Keratinocyte (primary cell): ENCODE measurements around the gene PAFAH2. TPM values are rescaled to one million over a fixed set of nuclear protein-coding genes. Genes with fewer than 3 reads are reported as not detected.

Source experiments
- DNase-seq: peaks from one replicate; pipeline ENCODE4 v3.0.0-alpha.2; 2011; ENCODE audit warnings: low read depth, missing footprints, low spot score
- FAIRE-seq: peaks from 2 replicates; lab custom pipeline; 2011; peaks lifted over from hg19 to GRCh38; lab: Jason Lieb, UNC
- H2AFZ ChIP-seq: 2 replicates; pipeline ENCODE4 v1.6.0; 2012; ENCODE audit warnings: low read length, control low read depth, inconsistent platforms; ENCODE audit not compliant: control insufficient read depth
- H3K27ac ChIP-seq: 2 replicates; pipeline ENCODE4 v1.5.1; 2011; ENCODE audit warnings: low read length; ENCODE audit not compliant: control insufficient read depth, insufficient read depth
- H3K27me3 ChIP-seq: 3 replicates; pipeline ENCODE4 v1.6.0; 2011; ENCODE audit warnings: low read length; ENCODE audit not compliant: control insufficient read depth, insufficient read depth; ENCODE audit errors: extremely low read depth
- H3K36me3 ChIP-seq, 2 experiments: 2 replicates in 1 of 2; 3 replicates in 1 of 2; pipeline ENCODE4 v1.5.1; 2011; ENCODE audit warnings: low read length in 2 of 2, mild to moderate bottlenecking in 1 of 2; ENCODE audit not compliant: control insufficient read depth in 2 of 2, insufficient read depth in 2 of 2; ENCODE audit errors: extremely low read depth in 1 of 2
- H3K4me1 ChIP-seq: 3 replicates; pipeline ENCODE4 v1.5.1; 2011; ENCODE audit warnings: low read length; ENCODE audit not compliant: control insufficient read depth, insufficient read depth; ENCODE audit errors: extremely low read depth
- H3K4me2 ChIP-seq: 3 replicates; pipeline ENCODE4 v1.6.0; 2011; ENCODE audit warnings: low read depth, low read length; ENCODE audit not compliant: control insufficient read depth, insufficient read depth; ENCODE audit errors: extremely low read depth
- H3K4me3 ChIP-seq, 3 experiments: fragments of 200-600 bp in 1 of 3; sonication (generic) in 1 of 3; 2 replicates in 2 of 3; 3 replicates in 1 of 3; pipeline ENCODE4 v1.5.1; 2011 to 2016; ENCODE audit warnings: low read length in 3 of 3, mild to moderate bottlenecking in 3 of 3, control low read depth in 2 of 3, inconsistent platforms in 1 of 3, low read depth in 1 of 3, mixed read lengths in 1 of 3, mixed run types in 1 of 3, moderate library complexity in 1 of 3; ENCODE audit not compliant: control insufficient read depth in 2 of 3, insufficient read depth in 2 of 3; ENCODE audit errors: extremely low read depth in 1 of 3
- H3K79me2 ChIP-seq: 2 replicates; pipeline ENCODE4 v1.6.0; 2012; ENCODE audit warnings: low read length; ENCODE audit not compliant: control insufficient read depth, insufficient read depth
- H3K9ac ChIP-seq: 3 replicates; pipeline ENCODE4 v1.6.0; 2011; ENCODE audit warnings: low read length; ENCODE audit not compliant: control insufficient read depth, insufficient read depth; ENCODE audit errors: extremely low read depth
- H3K9me1 ChIP-seq: 3 replicates; pipeline ENCODE4 v1.6.0; 2011; ENCODE audit warnings: low read length; ENCODE audit not compliant: control insufficient read depth, insufficient read depth; ENCODE audit errors: extremely low read depth
- H3K9me3 ChIP-seq: 2 replicates; pipeline ENCODE4 v1.5.1; 2012; ENCODE audit warnings: low read depth, low read length; ENCODE audit not compliant: control insufficient read depth
- H4K20me1 ChIP-seq: 3 replicates; pipeline ENCODE4 v1.6.0; 2011; ENCODE audit warnings: low read length; ENCODE audit not compliant: control insufficient read depth, insufficient read depth; ENCODE audit errors: extremely low read depth
- EZH2 ChIP-seq: IDR thresholded peaks from one replicate; pipeline ENCODE4 v1.6.1; 2012; ENCODE audit warnings: inconsistent platforms, mild to moderate bottlenecking, low read length, moderate library complexity
- dilution Hi-C: fragments of 300-500 bp; cut with MboI; formaldehyde crosslinking; loops from one replicate; pipeline ENCODE4 v1.7.0; 2020; ENCODE audit warnings: low sequenced_read_pairs; ENCODE audit not compliant: extremely low pct_ligation_motif_present
- polyA plus RNA-seq, 5 experiments: library from polyadenylated mRNA; depleted of rRNA in 3 of 5; stranded (reverse) in 3 of 5; stranded (forward) in 1 of 5; unstranded in 1 of 5; fragments of >200 nt; gene quantifications; 1 replicate in 1 of 5; 2 replicates in 3 of 5; 3 replicates in 1 of 5; pipeline versions ENCODE4 v1.2.1 to v1.2.3, GENCODE V29; 2011 to 2012; ENCODE audit warnings: missing spikeins in 2 of 5, low read depth in 1 of 5, low replicate concordance in 1 of 5
- TF ChIP-seq, protein P1 (sequence below), 3 experiments: IDR thresholded peaks in 1 of 3; conservative IDR thresholded peaks in 1 of 3; optimal IDR thresholded peaks in 1 of 3; 2 replicates in 2 of 3; 3 replicates in 1 of 3; pipeline versions ENCODE3 to v1.5.1; 2011; ENCODE audit warnings: low read length in 3 of 3, mild to moderate bottlenecking in 3 of 3, moderate library complexity in 2 of 3, control low read depth in 1 of 3, inconsistent platforms in 1 of 3; ENCODE audit not compliant: insufficient read depth in 2 of 3; ENCODE audit errors: extremely low read depth in 1 of 3

The PAFAH2 gene
- polyA plus RNA-seq, 1 donor (not counting 4 experiments of a cell fraction or from before 2014, with no cell fraction given) = 15.5 TPM

GRCh38 chr1:25985171-25985570 lies 12.7 kb downstream of the PAFAH2 start:
- H3K9me1 ChIP-seq = no peaks in the 10 kb centered on the region
- no peak overlapping the region for H3K4me3 ChIP-seq
- H3K4me2 ChIP-seq = no peak overlapping the region
- dilution Hi-C loops = loop anchor here (25.0 kb wide), 1 partner anchor 98 kb away; the partner anchor contains the start of gene PAQR7
- no peaks in the 10 kb centered on the region for H3K9me3 ChIP-seq
- H3K79me2 ChIP-seq = no peaks in the 10 kb centered on the region
- FAIRE-seq (no peak), DNase-seq (no peak)
- H3K4me1 ChIP-seq = no peaks in the 10 kb centered on the region
- H4K20me1 ChIP-seq = no peaks in the 10 kb centered on the region
- no peaks in the 10 kb centered on the region for H3K27me3 ChIP-seq
- H3K9ac ChIP-seq = no peak overlapping the region
- TF ChIP-seq, protein P1, sequence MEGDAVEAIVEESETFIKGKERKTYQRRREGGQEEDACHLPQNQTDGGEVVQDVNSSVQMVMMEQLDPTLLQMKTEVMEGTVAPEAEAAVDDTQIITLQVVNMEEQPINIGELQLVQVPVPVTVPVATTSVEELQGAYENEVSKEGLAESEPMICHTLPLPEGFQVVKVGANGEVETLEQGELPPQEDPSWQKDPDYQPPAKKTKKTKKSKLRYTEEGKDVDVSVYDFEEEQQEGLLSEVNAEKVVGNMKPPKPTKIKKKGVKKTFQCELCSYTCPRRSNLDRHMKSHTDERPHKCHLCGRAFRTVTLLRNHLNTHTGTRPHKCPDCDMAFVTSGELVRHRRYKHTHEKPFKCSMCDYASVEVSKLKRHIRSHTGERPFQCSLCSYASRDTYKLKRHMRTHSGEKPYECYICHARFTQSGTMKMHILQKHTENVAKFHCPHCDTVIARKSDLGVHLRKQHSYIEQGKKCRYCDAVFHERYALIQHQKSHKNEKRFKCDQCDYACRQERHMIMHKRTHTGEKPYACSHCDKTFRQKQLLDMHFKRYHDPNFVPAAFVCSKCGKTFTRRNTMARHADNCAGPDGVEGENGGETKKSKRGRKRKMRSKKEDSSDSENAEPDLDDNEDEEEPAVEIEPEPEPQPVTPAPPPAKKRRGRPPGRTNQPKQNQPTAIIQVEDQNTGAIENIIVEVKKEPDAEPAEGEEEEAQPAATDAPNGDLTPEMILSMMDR (optimal IDR thresholded peaks at IDR 0.05 in 1 of 3, IDR thresholded peaks at IDR 0.05 in 1 of 3, conservative IDR thresholded peaks at IDR 0.05 in 1 of 3; ENCODE audit: extremely low read depth in 1 of 3, insufficient read depth in 2 of 3, low read length in 3 of 3) = no peak
- TF ChIP-seq EZH2 = no peak
- peaks cover 5 to 29% of the 10 kb centered on the region in 2 experiments for H3K36me3 ChIP-seq
- H2AFZ ChIP-seq = no peak overlapping the region
- no peak overlapping the region for H3K27ac ChIP-seq

GRCh38 chr1:25979210-25979609 lies 18.7 kb downstream of the PAFAH2 start:
- no peaks in the 10 kb centered on the region for H3K9me3 ChIP-seq

More at GRCh38 chr1:25979210-25979609, 18.7 kb downstream of the PAFAH2 start:
- Histone ChIP-seq H3K27ac (no peak overlapping the region), H3K4me1 (no peaks in the 10 kb centered on the region), H3K9ac (no peak overlapping the region), H3K9me1 (no peaks in the 10 kb centered on the region), H4K20me1 (no peaks in the 10 kb centered on the region), H3K79me2 (no peaks in the 10 kb centered on the region), H3K27me3 (no peaks in the 10 kb centered on the region), H3K4me3 (no peak overlapping the region), H2AFZ (no peak overlapping the region), H3K36me3 (peaks cover 9 to 22% of the 10 kb centered on the region in 2 experiments), H3K4me2 (no peak overlapping the region)
- FAIRE-seq = no peak
- no peak for DNase-seq
- dilution Hi-C loops = loop anchor here (25.0 kb wide), 1 partner anchor 92 kb away; the partner anchor contains the start of gene PAQR7
- TF ChIP-seq, protein P1 (optimal IDR thresholded peaks at IDR 0.05 in 1 of 3, IDR thresholded peaks at IDR 0.05 in 1 of 3, conservative IDR thresholded peaks at IDR 0.05 in 1 of 3; ENCODE audit: extremely low read depth in 1 of 3, insufficient read depth in 2 of 3, low read length in 3 of 3) = no peak
- no peak for TF ChIP-seq EZH2
